Panc1 (cell line): ENCODE measurements around the gene SLC44A1. TPM values are rescaled to one million over a fixed set of nuclear protein-coding genes. Genes with fewer than 3 reads are reported as not detected.

Experiments used
- ATAC-seq: fragments of 200-7000 bp; cut with Tn5 transposase; 2 replicates; pipeline ENCODE4 v1.9.1; 2020; ENCODE audit warnings: mild to moderate bottlenecking, moderate library complexity
- BruUV-seq: library from RNA; stranded (reverse); fragments of 400-500 nt; replicated peaks from 2 replicates; lab custom pipeline; 2021; lab: Mats Ljungman, UMichigan
- CTCF ChIA-PET: fragments of 300-600 bp; sonication (Branson Sonifier 250); formaldehyde crosslinking; loops from one replicate; lab custom pipeline; 2022; ENCODE audit warnings: antibody characterized with exemption; lab: Charles Lee
- POLR2A ChIA-PET: fragments of 300-600 bp; sonication (Branson Sonifier 250); formaldehyde crosslinking; loops from one replicate; lab custom pipeline; 2022; ENCODE audit warnings: antibody characterized with exemption; lab: Charles Lee
- DNase-seq: peaks from one replicate; pipeline ENCODE4 v3.0.0-alpha.2; 2010; ENCODE audit warnings: low read depth, low spot score
- H3K27ac ChIP-seq: 2 replicates; pipeline ENCODE4 v1.5.1; 2011; ENCODE audit warnings: mild to moderate bottlenecking, low read length, inconsistent platforms
- H3K27me3 ChIP-seq: fragments of 200-500 bp; sonication (Bioruptor generic); 2 replicates; pipeline ENCODE4 v1.6.0; 2014; ENCODE audit warnings: low read length, inconsistent platforms; ENCODE audit not compliant: control insufficient read depth, insufficient read depth
- H3K36me3 ChIP-seq: fragments of 200-500 bp; sonication (Bioruptor generic); 2 replicates; pipeline ENCODE4 v1.5.1; 2014; ENCODE audit warnings: inconsistent platforms, mild to moderate bottlenecking, low read length, moderate library complexity; ENCODE audit not compliant: control insufficient read depth, insufficient read depth
- H3K4me1 ChIP-seq: 2 replicates; pipeline ENCODE4 v1.5.1; 2011; ENCODE audit warnings: inconsistent platforms, mild to moderate bottlenecking, low read length, moderate library complexity; ENCODE audit not compliant: control insufficient read depth, insufficient read depth
- H3K4me3 ChIP-seq, 2 experiments: 2 replicates each; pipeline ENCODE4 v1.5.1; 2011 to 2012; ENCODE audit warnings: low read depth in 2 of 2, low read length in 2 of 2, mild to moderate bottlenecking in 2 of 2, inconsistent platforms in 1 of 2, moderate library complexity in 1 of 2
- H3K9me3 ChIP-seq: fragments of 200-500 bp; sonication (Bioruptor generic); 2 replicates; pipeline ENCODE4 v1.5.1; 2014; ENCODE audit warnings: low read depth, mild to moderate bottlenecking, inconsistent platforms, low read length, moderate library complexity; ENCODE audit not compliant: control insufficient read depth, insufficient read depth
- POLR2AphosphoS5 ChIP-seq: IDR thresholded peaks from 2 replicates; pipeline ENCODE4 v1.6.1; 2012; ENCODE audit warnings: mild to moderate bottlenecking, low read depth, low read length, moderate library complexity
- SIN3A ChIP-seq: IDR thresholded peaks from 2 replicates; pipeline ENCODE4 v1.6.1; 2012; ENCODE audit warnings: low read depth, mild to moderate bottlenecking, low read length, moderate library complexity, borderline replicate concordance; ENCODE audit not compliant: insufficient read depth
- TCF7L2 ChIP-seq: IDR thresholded peaks from 2 replicates; pipeline ENCODE4 v1.6.1; 2011; ENCODE audit warnings: mild to moderate bottlenecking, low read depth, low read length, inconsistent platforms
- in situ Hi-C: cut with HindIII; loops from 2 replicates; pipeline ENCODE4 v1.10.0; 2016; ENCODE audit warnings: low sequenced_read_pairs, low pct_unique_long_range_greater_than_20kb
- intact Hi-C: fragments of 100-400 bp; cut with micrococcal nuclease; formaldehyde crosslinking; loops from one replicate; pipeline ENCODE4 v1.10.0; 2022; ENCODE audit not compliant: unreplicated experiment
- total RNA-seq: library from RNA; stranded (reverse); gene quantifications from one replicate; pipeline ENCODE4 v1.2.1, GENCODE V29; 2021; ENCODE audit not compliant: unreplicated experiment
- TF ChIP-seq, protein P1 (sequence below), 2 experiments: IDR thresholded peaks; 2 replicates each; pipeline ENCODE4 v1.6.1; 2011 to 2012; ENCODE audit warnings: low read depth in 2 of 2, control low read depth in 1 of 2, low read length in 1 of 2, mild to moderate bottlenecking in 1 of 2, moderate library complexity in 1 of 2; ENCODE audit not compliant: insufficient read depth in 1 of 2
- TF ChIP-seq, protein P2 (sequence below): fragments of 450-650 bp; IDR thresholded peaks from 2 replicates; pipeline ENCODE4 v1.5.1; 2017; ENCODE audit warnings: mild to moderate bottlenecking

Gene SLC44A1
- total RNA-seq, 1 experiment from 2014 or later = 8.7 TPM

DNA sequence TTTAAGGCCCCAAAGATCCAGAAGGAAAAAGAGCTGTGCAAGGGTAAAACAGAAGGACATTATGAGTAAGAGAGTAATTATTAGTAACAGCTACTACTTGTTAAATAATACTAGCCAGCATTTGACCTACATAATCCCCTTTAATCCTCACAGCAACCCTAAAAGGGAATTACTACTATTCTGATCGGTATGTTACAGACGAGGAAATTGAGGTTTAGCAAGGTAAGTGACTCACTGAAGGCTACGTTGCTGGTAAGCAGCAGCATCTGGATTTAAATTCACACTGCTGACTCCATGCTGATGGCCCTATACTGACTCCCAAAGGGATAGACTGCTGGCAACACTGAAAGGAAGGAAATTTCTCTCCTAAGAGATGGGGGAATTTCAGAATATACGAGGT lies 199.7 kb downstream of the SLC44A1 start:
- POLR2A ChIA-PET = interaction anchor here (0.6 kb wide), 1 partner anchor 18 kb away, joined by 3 read pairs; no protein-coding TSS in a partner anchor
- no peak for DNase-seq
- no peaks in the 10 kb centered on the region for H3K4me1 ChIP-seq
- H3K4me3 ChIP-seq = no peak overlapping the region
- ATAC-seq = no peak
- H3K27me3 ChIP-seq = no peaks in the 10 kb centered on the region
- intact Hi-C loops (no loop called here), in situ Hi-C loops (no loop called here)
- H3K36me3 ChIP-seq = 0 out of 2 replicates have a peak, but pooled peaks cover 3% of the 10 kb centered on the region
- no peaks in the 10 kb centered on the region for H3K9me3 ChIP-seq
- CTCF ChIA-PET = no interaction called here
- TF ChIP-seq, protein P1, sequence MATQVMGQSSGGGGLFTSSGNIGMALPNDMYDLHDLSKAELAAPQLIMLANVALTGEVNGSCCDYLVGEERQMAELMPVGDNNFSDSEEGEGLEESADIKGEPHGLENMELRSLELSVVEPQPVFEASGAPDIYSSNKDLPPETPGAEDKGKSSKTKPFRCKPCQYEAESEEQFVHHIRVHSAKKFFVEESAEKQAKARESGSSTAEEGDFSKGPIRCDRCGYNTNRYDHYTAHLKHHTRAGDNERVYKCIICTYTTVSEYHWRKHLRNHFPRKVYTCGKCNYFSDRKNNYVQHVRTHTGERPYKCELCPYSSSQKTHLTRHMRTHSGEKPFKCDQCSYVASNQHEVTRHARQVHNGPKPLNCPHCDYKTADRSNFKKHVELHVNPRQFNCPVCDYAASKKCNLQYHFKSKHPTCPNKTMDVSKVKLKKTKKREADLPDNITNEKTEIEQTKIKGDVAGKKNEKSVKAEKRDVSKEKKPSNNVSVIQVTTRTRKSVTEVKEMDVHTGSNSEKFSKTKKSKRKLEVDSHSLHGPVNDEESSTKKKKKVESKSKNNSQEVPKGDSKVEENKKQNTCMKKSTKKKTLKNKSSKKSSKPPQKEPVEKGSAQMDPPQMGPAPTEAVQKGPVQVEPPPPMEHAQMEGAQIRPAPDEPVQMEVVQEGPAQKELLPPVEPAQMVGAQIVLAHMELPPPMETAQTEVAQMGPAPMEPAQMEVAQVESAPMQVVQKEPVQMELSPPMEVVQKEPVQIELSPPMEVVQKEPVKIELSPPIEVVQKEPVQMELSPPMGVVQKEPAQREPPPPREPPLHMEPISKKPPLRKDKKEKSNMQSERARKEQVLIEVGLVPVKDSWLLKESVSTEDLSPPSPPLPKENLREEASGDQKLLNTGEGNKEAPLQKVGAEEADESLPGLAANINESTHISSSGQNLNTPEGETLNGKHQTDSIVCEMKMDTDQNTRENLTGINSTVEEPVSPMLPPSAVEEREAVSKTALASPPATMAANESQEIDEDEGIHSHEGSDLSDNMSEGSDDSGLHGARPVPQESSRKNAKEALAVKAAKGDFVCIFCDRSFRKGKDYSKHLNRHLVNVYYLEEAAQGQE (IDR thresholded peaks at IDR 0.05; ENCODE audit: insufficient read depth in 1 of 2, low read depth in 2 of 2, low read length in 1 of 2) = no peak
- BruUV-seq = no TSS peak
- H3K27ac ChIP-seq = no peak overlapping the region

DNA sequence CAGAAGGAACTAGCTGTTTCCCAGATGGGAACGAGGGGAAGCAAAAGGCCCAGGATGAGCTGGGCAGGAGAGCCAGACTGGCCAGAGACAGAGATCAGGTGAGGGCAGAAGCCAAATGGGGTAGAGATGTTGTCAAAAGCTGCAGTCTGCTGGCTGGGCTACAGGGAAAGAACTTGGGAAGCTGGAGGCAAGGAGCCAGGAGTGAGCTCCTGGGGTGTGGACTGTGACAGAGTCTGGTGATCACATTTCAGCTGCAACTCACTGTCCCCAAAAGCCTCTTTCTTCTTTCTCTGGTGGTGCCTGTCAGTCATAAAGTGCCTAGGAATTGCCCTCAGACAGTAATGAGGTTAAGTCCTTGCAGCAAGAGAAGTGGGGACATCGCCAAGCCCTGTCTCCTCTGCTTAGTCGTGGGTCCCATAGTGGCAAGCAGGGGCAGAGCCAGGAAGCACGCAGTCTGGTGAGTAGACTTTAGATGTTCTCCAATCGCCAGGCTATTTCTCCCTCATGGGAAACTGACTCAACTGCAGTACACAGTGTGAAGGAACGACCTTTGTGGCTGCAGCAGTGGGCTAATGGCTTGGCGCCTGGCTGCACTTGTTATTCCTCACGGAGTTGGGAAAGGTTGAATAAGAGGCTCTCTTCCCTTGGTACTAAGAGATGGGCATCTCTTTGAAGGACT lies 200.9 kb downstream of the SLC44A1 start:
- ChIA-PET POLR2A (interaction anchor here (0.5 kb wide), 1 partner anchor 232 kb away, joined by 3 read pairs; no protein-coding TSS in a partner anchor), CTCF (no interaction called here)
- TF ChIP-seq, protein P1 (IDR thresholded peaks at IDR 0.05; ENCODE audit: insufficient read depth in 1 of 2, low read depth in 2 of 2, low read length in 1 of 2) = no peak
- TF ChIP-seq, protein P2, sequence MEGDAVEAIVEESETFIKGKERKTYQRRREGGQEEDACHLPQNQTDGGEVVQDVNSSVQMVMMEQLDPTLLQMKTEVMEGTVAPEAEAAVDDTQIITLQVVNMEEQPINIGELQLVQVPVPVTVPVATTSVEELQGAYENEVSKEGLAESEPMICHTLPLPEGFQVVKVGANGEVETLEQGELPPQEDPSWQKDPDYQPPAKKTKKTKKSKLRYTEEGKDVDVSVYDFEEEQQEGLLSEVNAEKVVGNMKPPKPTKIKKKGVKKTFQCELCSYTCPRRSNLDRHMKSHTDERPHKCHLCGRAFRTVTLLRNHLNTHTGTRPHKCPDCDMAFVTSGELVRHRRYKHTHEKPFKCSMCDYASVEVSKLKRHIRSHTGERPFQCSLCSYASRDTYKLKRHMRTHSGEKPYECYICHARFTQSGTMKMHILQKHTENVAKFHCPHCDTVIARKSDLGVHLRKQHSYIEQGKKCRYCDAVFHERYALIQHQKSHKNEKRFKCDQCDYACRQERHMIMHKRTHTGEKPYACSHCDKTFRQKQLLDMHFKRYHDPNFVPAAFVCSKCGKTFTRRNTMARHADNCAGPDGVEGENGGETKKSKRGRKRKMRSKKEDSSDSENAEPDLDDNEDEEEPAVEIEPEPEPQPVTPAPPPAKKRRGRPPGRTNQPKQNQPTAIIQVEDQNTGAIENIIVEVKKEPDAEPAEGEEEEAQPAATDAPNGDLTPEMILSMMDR = no peak
- TF ChIP-seq POLR2AphosphoS5 (no peak), TCF7L2 (no peak), SIN3A (no peak)
- H3K4me1 ChIP-seq = no peaks in the 10 kb centered on the region
- DNase-seq (no peak), ATAC-seq (no peak)
- no peak overlapping the region for H3K27ac ChIP-seq
- no peaks in the 10 kb centered on the region for H3K27me3 ChIP-seq
- H3K36me3 ChIP-seq = 0 out of 2 replicates have a peak, but pooled peaks cover 3% of the 10 kb centered on the region
- intact Hi-C loops (no loop called here), in situ Hi-C loops (no loop called here)
- H3K4me3 ChIP-seq = no peak overlapping the region
- no TSS peak for BruUV-seq
- no peaks in the 10 kb centered on the region for H3K9me3 ChIP-seq
